Measurements from ENCODE around the gene TCF7L2.
"Not testable (repeated sequence)": the region's sequence is repeated elsewhere in the genome, so short reads cannot be mapped to it uniquely, and the experiment has no call there.

TCF7L2 gene

DNA sequence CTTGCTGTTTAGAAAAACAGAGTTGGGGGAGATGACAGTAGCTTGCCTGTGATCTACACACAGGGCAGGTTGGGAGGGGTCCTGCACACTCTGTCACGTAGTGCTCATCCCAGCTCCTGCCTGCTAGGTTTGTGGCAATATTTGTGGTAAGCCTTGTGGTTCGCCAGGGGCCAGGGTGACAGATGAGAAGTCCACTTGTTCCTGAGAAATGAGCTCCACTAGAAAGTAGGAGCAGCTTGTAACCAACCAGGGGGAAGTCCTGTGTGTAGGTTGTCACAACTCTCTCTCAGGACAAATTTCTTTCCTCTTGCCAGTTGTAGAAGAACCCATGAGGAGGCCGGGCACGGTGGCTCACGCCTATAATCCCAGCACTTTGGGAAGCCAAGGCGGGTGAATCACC lies 147.0 kb downstream of the TCF7L2 start:
- no peak for DNase-seq

DNA sequence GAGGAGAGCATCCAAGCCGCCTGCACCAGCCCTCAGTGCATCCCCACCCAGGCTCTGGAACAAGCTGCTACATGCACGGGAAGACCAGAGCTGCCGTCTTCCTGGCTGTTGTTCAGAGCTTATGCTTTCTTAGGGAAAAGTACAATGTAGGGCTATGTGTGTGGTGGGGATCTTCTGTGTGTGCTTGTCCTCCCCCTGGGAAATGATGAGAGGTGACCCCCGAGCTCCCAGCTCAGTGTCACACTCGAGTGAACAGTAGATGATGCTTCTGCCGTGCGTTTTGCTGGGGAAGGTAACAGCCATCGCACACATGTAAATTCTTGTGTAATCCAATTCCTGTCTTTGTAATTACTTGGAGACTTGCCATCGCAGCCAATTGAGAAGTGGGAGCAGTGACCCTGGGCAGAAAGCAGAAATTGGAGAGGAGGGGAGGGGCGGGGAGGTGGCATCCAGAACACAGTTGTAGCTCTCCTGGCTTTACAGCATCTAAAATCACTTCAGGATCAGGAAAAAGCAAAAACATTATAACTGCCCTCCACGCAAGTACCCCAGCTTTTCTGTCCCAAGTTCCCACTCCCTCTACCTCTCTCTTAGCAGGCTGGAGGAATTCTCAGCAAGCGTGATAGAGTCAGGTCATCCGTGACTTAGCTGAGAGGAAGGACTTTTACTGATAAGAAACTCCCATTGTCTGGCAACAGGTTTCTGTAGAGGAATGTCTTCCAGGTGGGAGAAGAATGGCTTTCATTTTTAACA lies 149.6 kb downstream of the TCF7L2 start:
- no peak for DNase-seq

DNA sequence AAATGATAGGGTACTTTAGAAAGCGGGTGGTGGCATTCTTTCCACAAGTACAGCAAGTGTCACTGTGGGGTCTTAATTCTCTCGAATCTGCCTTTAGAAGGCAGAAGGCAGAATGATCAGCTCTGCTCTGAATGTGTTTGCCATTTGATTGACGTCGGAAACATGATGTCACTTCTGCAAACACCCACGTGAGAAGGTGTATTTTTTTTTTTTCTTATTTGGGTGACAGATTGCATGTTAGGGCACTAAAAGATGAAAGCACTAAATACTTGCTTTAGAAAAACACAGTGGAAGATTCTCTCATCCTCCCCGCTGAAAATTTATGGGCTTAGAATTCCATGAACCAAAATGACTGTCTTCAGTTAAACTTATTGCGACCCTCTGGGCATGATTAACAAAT lies 150.2 kb downstream of the TCF7L2 start:
- DNase-seq: no peak

DNA sequence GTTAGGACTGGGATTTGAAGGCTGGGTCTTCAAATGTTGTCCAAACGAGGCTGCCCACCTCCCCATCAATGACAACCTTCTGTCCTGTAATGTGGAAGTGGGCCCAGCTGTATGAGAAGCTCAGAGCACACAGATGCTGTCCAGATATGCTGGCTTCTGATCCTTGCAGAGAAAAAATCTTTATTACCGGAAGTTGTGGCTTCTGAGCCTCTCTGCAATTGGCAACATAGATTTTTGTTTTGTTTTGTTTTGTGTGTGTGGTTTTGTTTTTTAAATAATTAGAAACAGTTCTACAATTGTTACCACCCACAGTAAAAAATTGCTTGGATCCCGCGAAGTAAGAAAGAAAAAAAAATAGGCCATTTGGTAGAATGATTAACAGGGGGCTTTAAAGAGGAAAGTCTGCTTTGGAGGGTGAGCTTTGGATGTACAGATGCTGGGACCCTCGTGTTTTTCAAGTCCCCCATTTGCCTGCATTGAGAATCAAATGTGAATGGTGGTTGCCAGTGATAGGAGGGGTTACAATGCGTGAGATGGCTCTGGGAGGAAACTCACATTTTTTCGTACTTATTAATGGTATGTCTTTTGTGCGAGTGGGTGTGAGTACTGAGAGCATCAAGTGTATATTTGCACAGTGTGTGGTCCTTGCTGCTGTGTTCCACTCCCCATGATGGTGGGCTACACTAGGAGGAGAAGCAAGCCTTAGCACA lies 153.2 kb downstream of the TCF7L2 start:
- no peak for DNase-seq

DNA sequence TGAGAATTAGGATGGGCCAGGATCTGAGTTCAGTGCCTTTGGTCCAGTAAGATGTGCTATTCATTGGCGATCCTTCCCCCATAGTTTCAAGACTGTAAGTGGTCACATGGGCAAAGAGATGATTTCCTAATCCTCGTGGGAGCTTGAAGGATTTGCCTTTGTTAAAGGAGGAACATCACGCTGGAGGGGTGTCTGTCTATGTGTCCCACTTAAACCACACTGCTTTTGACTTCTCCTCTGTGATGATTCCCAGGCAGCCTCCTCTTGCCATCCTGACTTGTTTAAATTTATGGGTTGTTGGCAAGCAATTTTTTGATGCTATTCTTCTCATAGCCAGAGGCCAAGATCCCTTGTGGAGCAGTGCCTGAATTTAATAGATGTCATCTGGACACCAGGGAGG lies 154.0 kb downstream of the TCF7L2 start:
- DNase-seq: no peak

DNA sequence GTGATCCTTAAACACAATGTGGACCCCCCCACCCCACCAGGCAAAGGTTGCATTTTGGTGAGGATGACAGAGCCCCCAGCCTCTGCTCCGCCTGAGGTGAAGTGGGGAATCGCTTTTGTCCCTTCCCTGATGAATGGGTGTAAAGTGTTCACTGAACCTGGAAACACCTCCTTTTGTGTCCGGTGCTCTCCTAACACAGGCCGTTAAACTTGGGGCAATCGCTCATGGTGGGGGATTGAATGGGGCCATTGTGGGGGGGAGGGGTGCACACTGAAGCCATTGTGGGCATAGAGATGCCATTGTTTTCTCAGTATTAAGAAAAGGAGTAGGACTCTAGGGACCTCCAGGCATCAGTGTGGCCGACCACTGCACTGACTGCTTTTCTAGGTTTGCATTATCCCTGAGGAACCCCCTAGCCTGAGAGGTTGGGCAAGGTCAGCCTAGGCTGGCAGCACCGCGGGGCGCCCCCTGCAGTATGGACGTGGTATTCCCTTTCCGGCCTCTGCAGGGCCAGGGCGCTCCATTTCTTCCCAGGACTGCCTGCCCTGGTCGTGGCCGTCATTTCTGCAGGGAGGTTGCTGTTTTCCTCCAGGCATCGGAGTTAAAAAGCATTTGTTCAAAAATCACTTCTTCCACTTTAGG lies 158.3 kb downstream of the TCF7L2 start:
- DNase-seq: no peak

DNA sequence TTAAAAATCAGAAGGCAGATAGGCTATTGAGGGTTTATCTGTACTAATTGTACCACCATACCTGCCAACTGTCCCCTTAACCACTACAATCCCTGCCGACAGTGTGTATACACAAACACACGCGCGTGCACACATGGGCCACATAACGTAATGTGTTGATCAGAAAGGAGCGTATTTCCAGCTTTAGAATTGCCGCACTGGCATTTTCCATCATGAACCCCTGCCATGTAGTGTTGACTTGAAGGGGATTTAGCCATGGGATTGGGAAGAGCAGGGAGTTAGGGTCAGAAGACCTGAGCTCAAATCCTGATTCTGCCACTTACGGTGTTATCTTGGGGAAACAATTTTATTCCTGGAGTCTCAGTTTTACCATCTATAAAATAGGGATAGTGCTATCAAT lies 158.9 kb downstream of the TCF7L2 start:
- DNase-seq: no peak

DNA sequence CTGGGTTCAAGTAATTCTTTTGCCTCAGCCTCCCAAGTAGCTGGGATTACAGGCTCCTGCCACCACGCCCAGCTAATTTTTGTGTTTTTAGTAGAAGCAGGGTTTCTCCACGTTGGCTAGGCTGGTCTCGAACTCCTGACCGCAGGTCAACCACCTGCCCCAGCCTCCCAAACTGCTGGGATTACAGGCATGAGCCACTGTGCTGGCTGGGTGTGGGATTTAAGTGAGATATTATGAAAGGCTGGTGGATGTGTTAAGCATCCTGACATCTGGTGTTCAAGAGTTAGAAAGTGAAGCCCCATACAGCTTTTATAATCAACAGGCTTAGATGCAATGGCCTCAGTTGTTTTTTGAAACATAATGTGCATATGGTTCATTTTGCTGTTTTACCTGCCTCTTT lies 159.4 kb downstream of the TCF7L2 start:
- not testable (repeated sequence) for DNase-seq

DNA sequence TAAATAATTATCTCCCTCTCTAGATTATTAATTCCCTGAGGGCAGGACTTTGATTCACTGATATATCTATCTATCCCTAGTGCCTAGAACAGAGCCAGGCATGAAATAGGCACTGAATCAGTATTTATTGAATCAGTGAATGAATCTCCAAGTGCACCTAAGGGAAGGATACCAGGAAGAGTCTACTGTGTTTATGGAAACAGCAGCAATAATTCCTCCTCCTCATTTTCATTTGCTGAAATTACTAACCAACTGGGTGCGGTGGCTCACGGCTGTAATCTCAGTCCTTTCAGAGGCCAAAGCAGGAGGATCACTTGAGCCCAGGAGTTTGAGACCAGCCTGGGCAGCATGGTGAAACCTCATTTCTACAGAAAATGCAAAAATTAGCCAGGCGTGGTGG lies 161.2 kb downstream of the TCF7L2 start:
- no peak for DNase-seq

DNA sequence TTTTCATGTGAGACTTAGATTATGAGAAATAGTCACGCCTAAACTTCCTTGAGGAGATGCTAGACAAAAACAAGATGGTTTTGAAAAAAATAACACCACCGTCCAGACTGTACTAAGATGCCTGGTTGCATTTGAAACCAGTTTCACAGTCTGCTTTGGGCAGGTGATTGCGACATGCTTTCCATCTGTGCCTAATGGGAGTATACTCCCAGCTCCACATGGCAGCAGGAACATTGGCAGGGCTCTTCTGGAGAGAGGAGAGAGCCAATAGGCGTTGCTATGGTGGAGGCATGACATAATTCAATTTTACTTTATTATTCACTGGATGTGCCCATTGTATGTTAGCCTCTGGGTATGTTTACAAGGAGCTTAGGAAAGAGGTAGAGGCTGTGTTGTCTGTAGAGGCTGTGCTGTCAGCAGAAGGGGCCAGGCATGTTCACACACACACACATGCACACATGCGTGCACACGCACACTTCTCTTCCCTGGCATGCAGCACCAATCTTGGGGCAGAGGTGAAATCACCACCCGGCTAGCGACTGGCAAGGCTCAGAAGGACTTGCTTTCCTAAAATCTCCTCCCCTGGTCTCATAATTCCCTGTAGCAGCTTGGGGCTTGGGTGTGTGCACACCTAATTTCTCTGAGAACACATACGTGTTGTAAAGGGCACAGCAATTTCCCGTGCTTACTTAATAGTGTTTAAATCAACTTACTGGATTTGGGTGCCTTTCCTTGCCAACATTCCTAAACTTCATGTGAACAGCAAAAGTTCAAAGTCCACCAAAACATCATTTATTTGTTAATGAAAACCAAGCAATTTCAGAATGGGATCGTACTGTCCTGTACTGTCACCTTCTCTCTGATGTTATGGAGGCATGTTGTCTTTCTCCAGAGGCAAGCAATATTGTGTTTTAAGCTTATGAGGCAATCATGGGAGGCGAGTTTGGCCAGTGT lies 162.1 kb downstream of the TCF7L2 start:
- no peak for DNase-seq

DNA sequence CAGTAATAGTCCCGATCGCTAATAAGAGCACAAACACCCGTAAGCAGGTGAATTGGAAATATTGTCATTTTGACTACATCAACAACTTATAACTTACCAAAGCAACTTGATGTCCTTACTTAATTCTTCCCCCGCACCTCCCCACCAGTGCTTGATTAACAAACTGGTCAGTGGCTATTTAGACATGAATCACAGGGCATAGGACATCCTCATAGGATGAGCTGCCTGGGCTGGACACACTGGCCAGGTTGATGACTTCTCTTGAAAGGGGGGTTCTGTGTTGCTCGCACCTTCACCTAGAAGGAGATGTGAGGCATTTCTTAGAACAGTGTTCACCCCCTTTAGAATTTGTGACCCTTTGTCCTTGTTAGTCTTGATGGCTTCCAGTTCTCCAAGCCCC lies 163.2 kb downstream of the TCF7L2 start:
- no peak for DNase-seq

DNA sequence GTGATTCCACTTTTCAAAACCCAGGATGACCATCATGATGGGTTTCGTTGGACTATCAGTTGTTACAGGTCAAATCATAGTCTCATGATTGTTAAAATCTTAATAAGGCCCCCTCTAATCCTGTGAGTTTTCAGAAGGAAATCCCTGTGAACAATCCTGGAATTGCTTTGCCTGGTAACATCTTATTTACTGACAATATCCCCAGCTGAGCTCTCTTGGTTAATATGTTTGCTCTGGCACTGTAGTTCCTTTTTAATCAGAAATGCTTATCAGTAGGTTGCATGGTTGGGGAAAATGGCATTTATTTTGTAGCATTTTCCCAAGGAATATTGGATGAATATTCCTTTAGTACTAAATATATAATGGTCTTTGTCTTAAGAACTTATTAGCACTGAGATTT lies 163.9 kb downstream of the TCF7L2 start:
- DNase-seq: no peak

DNA sequence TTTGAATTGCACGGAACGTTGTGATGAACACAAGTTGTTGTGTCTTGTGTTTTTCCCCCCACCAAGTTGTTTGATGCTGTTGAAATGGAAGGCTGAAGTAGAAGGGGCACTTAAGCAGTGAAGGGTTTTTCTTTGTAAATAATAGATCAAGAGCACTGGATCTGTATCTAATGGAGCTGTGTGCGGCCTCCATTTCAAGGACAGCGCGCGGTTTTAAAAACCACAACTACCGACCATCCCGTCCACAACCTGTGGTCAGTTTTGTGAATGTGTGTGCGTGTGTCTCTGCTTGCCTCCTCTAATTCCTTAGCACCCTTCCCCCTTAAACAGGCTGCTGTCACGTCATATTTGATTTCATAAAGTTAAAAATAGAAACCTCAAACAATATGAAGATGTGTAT lies 165.5 kb downstream of the TCF7L2 start:
- DNase-seq: no peak

DNA sequence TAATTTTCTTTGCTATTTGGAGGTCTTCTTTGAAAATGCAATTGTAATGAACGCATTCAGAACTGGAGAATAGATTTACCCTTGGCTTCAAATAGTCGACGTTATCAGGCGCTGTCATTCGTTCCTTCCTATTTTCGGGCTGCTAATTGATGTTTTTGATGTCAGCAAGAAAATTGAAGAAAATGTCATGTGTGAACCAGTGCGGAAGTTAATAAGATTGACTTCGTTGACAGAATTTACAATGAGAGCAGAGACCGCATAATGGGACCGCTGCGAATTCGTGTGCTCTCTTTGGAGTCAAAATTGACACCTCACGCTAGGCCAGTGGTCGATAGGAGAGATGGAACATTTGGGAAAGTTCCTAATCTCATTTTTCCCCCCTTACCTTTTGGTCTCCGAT lies 168.8 kb downstream of the TCF7L2 start:
- DNase-seq: no peak

DNA sequence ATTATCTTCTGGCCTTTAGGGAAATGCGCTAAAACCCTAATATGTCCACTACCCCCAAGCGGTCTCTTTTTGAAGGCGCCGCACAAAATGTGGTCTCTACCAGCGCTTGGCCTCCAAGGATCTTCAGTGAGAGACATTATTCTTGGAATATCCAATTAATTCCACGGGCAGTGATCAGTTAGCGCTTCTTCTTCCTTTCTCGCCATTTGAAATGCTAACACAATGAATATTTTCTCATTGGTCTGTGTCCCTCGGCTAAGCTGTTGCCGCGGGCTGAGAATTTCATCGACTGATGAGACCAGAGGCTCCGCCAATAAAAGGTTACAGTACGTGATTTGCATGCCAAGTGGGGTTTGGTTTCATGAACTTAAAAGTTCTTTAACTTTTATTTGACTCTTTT lies 169.8 kb downstream of the TCF7L2 start:
- DNase-seq: no peak

DNA sequence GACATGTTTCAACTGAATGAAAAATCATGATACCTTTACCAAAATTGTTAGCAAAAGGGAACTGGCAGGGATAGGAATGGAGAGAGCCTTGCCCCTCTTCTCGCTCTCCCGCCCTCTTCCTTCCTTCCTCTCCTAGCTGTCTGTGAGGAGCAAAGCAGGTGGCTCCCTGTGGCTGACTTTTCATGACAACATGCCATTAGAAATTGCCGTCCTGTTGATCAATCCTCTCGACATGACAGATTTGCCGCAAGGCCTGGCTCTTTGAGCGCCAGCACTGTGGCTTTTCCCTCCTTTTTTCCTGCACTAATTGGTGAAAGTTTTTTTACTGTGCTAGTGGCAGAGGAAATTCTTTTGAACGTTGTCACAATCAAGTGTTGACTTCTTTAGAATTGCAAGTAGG lies 171.1 kb downstream of the TCF7L2 start:
- no peak for DNase-seq

DNA sequence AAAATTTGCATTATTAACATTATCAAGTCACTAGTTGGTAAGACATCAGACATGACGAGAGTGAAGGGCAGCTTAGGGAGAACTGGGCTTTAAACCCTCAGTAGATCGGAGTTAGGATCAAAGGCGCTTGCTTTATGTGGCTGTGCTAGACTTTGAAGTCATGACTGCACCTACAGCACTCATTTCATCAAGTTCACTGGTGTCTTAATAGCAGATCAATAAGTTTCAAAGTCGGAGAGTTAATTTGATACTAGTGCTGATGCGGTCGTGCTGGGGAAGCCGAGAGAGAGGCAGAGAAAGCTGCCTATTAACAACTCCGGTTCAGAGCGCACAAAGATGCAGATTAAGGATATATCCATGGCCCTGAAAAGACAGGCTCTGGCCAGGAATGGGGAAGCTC lies 172.9 kb downstream of the TCF7L2 start:
- no peak for DNase-seq

DNA sequence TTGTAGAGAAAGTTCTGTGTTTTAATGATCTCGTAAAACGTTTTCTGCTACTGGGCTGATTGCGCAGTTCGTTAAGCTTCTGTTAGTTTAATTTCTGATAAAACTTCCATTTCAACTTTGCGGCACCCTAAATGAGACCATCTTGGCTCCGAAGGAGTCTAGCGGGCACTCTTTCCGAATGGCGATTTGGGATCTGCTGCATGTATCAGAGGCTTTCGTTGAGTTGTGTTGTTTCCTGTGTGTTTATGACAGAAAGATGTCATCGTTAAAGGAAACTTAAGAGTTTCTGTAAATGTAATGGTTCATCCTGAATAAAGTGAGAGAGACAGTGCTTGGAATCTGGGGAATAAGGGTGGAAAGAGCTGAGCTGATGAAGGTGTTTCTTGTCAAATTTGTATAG lies 174.7 kb downstream of the TCF7L2 start:
- no peak for DNase-seq

DNA sequence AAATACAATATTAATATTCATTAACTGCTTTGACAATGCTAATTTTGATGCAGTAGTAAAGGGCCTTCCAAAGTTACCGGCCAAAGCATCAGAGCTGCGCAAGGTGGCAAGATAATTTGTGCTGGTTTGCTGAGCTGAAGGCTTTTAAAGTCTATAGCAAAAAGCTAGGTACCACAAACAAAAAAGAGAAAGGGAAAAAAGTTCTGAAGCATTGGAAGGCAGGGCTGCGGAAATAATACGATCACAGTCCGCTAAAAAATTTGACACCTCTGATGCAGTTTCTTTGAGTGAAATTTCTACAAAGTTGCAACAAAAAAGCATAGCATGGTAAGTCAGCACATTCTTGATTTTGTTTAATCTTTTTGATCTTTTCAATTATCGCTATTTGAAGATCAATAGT lies 175.6 kb downstream of the TCF7L2 start:
- no peak for DNase-seq

DNA sequence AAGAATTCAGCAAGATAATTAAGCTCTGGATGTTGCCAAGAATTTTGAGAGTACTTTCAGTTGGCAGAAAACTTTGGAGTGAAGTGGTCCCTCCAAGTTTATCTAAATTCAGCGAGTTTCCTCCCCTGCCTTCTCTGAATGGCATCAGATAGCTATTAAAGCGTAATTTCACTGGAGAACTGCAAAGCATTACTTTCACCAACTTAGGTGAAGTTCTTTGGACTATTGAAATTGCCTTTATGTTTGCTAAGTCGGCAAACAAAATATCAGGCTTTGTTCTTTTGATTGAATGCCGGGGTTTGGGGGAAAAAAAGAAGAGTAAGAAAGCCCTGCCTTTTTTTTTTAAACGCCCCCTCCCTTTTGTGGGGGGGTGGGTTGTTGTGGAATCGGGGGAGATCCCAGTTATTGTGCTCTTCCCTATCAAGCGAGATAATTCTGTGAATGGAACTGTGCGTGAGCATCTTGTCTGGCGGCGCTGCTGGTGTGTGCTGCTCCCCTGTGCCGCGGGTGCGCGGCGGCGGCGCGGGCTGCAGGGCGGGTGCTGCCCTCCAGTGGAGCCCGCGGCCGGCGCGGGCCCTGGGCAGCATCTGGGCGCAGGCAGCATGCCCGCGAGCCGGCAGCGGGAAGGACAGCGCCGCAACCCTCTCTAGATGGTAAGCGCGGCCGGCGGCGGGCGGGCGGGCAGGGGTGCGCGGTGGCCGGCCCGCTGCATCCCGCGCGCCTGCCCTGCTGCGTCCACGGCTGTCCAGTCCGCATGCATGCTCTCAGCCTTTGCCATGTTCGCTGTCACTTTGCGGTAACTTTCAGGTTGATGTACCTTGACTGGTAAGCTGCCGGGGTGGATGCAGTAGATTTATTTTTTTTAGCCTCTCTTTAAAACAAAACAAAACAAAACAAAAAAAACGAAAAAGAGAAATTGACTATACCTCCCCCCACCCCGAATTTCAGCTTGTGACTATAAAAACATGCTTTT lies 176.5 kb downstream of the TCF7L2 start:
- DNase-seq: peak; percentile 63 to 64

DNA sequence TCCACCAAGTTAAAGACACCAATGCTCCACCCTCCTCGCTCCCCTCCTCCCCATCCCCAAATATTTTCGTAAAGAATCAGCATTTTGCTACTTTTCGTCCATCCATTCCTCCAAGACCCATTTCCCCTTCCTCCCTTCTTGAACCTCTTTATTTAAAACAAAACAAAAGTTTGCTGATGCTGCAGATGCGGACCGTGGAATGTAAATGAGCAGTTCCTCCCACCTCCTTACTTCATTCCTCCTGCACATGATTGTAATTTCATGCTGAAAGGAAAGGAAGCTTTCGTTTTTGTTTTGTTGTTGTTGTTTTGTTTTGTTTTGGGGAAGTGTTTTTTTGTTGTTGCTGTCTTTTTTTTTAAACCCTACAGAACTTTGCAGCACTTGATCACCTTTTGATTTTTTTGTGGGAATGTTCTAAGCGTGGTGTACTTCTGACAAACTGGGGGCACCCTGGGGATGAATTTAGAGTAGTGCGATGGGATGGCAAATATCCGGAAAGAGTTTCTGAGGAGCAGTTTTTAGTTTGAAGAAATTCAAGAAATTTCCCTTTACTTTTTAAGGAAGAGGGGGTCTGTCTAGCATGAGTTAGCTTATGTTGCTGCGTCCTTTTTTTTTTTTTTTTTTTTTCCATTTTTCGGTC lies 177.3 kb downstream of the TCF7L2 start:
- DNase-seq: no peak

Measured in hippocampal formation (tissue), 2 donors.